Panc1 (cell line): ENCODE measurements around the gene UGT1A4. TPM values are rescaled to one million over a fixed set of nuclear protein-coding genes. Genes with fewer than 3 reads are reported as not detected.
A peak's percentile ranks its signal among the peaks of the same experiment; 100 is the strongest.

Experiments
- ATAC-seq: fragments of 200-7000 bp; cut with Tn5 transposase; 2 replicates; pipeline ENCODE4 v1.9.1; 2020; ENCODE audit warnings: mild to moderate bottlenecking, moderate library complexity
- BruUV-seq: library from RNA; stranded (reverse); fragments of 400-500 nt; replicated peaks from 2 replicates; lab custom pipeline; 2021; lab: Mats Ljungman, UMichigan
- CTCF ChIA-PET: fragments of 300-600 bp; sonication (Branson Sonifier 250); formaldehyde crosslinking; loops from one replicate; lab custom pipeline; 2022; ENCODE audit warnings: antibody characterized with exemption; lab: Charles Lee
- POLR2A ChIA-PET: fragments of 300-600 bp; sonication (Branson Sonifier 250); formaldehyde crosslinking; loops from one replicate; lab custom pipeline; 2022; ENCODE audit warnings: antibody characterized with exemption; lab: Charles Lee
- DNase-seq: peaks from one replicate; pipeline ENCODE4 v3.0.0-alpha.2; 2010; ENCODE audit warnings: low read depth, low spot score
- H3K27ac ChIP-seq: 2 replicates; pipeline ENCODE4 v1.5.1; 2011; ENCODE audit warnings: mild to moderate bottlenecking, low read length, inconsistent platforms
- H3K27me3 ChIP-seq: fragments of 200-500 bp; sonication (Bioruptor generic); 2 replicates; pipeline ENCODE4 v1.6.0; 2014; ENCODE audit warnings: low read length, inconsistent platforms; ENCODE audit not compliant: control insufficient read depth, insufficient read depth
- H3K36me3 ChIP-seq: fragments of 200-500 bp; sonication (Bioruptor generic); 2 replicates; pipeline ENCODE4 v1.5.1; 2014; ENCODE audit warnings: inconsistent platforms, mild to moderate bottlenecking, low read length, moderate library complexity; ENCODE audit not compliant: control insufficient read depth, insufficient read depth
- H3K4me1 ChIP-seq: 2 replicates; pipeline ENCODE4 v1.5.1; 2011; ENCODE audit warnings: inconsistent platforms, mild to moderate bottlenecking, low read length, moderate library complexity; ENCODE audit not compliant: control insufficient read depth, insufficient read depth
- H3K4me3 ChIP-seq, 2 experiments: 2 replicates each; pipeline ENCODE4 v1.5.1; 2011 to 2012; ENCODE audit warnings: low read depth in 2 of 2, low read length in 2 of 2, mild to moderate bottlenecking in 2 of 2, inconsistent platforms in 1 of 2, moderate library complexity in 1 of 2
- H3K9me3 ChIP-seq: fragments of 200-500 bp; sonication (Bioruptor generic); 2 replicates; pipeline ENCODE4 v1.5.1; 2014; ENCODE audit warnings: low read depth, mild to moderate bottlenecking, inconsistent platforms, low read length, moderate library complexity; ENCODE audit not compliant: control insufficient read depth, insufficient read depth
- POLR2AphosphoS5 ChIP-seq: IDR thresholded peaks from 2 replicates; pipeline ENCODE4 v1.6.1; 2012; ENCODE audit warnings: mild to moderate bottlenecking, low read depth, low read length, moderate library complexity
- SIN3A ChIP-seq: IDR thresholded peaks from 2 replicates; pipeline ENCODE4 v1.6.1; 2012; ENCODE audit warnings: low read depth, mild to moderate bottlenecking, low read length, moderate library complexity, borderline replicate concordance; ENCODE audit not compliant: insufficient read depth
- TCF7L2 ChIP-seq: IDR thresholded peaks from 2 replicates; pipeline ENCODE4 v1.6.1; 2011; ENCODE audit warnings: mild to moderate bottlenecking, low read depth, low read length, inconsistent platforms
- in situ Hi-C: cut with HindIII; loops from 2 replicates; pipeline ENCODE4 v1.10.0; 2016; ENCODE audit warnings: low sequenced_read_pairs, low pct_unique_long_range_greater_than_20kb
- intact Hi-C: fragments of 100-400 bp; cut with micrococcal nuclease; formaldehyde crosslinking; loops from one replicate; pipeline ENCODE4 v1.10.0; 2022; ENCODE audit not compliant: unreplicated experiment
- total RNA-seq: library from RNA; stranded (reverse); gene quantifications from one replicate; pipeline ENCODE4 v1.2.1, GENCODE V29; 2021; ENCODE audit not compliant: unreplicated experiment
- TF ChIP-seq, protein P1 (sequence below): fragments of 450-650 bp; IDR thresholded peaks from 2 replicates; pipeline ENCODE4 v1.5.1; 2017; ENCODE audit warnings: mild to moderate bottlenecking
- TF ChIP-seq, protein P2 (sequence below), 2 experiments: IDR thresholded peaks; 2 replicates each; pipeline ENCODE4 v1.6.1; 2011 to 2012; ENCODE audit warnings: low read depth in 2 of 2, control low read depth in 1 of 2, low read length in 1 of 2, mild to moderate bottlenecking in 1 of 2, moderate library complexity in 1 of 2; ENCODE audit not compliant: insufficient read depth in 1 of 2

The UGT1A4 gene
- total RNA-seq, 1 experiment from 2014 or later = not detected

DNA sequence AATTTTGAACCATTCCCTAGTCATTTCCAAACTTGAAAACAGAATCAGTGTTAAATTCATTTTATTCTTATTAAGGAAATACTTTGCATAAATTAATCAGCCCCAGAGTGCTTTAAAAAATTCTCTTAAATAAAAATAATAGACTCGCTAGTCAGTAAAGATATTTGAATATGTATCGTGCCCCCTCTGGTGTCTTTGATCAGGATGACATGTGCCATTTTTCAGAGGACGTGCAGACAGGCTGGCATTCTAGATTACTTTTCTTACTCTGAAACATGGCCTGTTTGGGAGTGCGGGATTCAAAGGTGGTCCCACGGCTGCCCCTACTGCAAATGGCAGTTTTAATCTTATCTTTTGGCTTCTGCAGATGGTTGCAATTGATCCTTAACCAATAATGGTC is 54.0 kb downstream of the UGT1A4 start:
- no peaks in the 10 kb centered on the region for H3K36me3 ChIP-seq
- DNase-seq (no peak), ATAC-seq (peak; percentile 78; the same call in 1 of the 2 replicates)
- TF ChIP-seq, protein P1, sequence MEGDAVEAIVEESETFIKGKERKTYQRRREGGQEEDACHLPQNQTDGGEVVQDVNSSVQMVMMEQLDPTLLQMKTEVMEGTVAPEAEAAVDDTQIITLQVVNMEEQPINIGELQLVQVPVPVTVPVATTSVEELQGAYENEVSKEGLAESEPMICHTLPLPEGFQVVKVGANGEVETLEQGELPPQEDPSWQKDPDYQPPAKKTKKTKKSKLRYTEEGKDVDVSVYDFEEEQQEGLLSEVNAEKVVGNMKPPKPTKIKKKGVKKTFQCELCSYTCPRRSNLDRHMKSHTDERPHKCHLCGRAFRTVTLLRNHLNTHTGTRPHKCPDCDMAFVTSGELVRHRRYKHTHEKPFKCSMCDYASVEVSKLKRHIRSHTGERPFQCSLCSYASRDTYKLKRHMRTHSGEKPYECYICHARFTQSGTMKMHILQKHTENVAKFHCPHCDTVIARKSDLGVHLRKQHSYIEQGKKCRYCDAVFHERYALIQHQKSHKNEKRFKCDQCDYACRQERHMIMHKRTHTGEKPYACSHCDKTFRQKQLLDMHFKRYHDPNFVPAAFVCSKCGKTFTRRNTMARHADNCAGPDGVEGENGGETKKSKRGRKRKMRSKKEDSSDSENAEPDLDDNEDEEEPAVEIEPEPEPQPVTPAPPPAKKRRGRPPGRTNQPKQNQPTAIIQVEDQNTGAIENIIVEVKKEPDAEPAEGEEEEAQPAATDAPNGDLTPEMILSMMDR = peak; percentile 54
- no peak for TF ChIP-seq SIN3A
- no peaks in the 10 kb centered on the region for H3K9me3 ChIP-seq
- in situ Hi-C loops = no loop called here
- no peak overlapping the region for H3K4me3 ChIP-seq
- no peak overlapping the region for H3K27ac ChIP-seq
- ChIA-PET CTCF (interaction anchor here (0.6 kb wide), 1 partner anchor 12 kb away, joined by 3 read pairs; no protein-coding TSS in a partner anchor), POLR2A (no interaction called here)
- BruUV-seq = no TSS peak
- H3K27me3 ChIP-seq = no peaks in the 10 kb centered on the region
- intact Hi-C loops = no loop called here
- no peaks in the 10 kb centered on the region for H3K4me1 ChIP-seq

DNA sequence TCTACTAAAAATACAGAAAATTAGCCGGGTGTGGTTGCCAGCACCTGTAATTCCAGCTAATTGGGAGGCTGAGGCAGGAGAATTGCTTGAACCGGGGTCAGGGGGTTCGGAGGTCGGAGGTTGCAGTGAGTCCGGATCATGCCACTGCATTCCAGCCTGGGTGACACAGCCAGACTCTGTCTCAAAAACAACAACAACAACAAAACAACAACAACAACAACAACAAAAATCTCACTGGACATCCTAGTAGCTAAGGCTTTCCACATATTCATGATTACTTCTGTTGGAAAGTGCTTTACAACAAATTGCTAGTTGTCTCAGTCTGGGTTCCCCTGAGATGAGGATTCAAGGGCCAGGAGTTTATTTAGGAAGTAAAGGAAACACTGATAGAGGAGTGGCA is 55.3 kb downstream of the UGT1A4 start:
- H3K9me3 ChIP-seq = no peaks in the 10 kb centered on the region
- H3K4me1 ChIP-seq = no peaks in the 10 kb centered on the region
- no peak for TF ChIP-seq TCF7L2
- TF ChIP-seq, protein P1 = no peak
- TF ChIP-seq, protein P2, sequence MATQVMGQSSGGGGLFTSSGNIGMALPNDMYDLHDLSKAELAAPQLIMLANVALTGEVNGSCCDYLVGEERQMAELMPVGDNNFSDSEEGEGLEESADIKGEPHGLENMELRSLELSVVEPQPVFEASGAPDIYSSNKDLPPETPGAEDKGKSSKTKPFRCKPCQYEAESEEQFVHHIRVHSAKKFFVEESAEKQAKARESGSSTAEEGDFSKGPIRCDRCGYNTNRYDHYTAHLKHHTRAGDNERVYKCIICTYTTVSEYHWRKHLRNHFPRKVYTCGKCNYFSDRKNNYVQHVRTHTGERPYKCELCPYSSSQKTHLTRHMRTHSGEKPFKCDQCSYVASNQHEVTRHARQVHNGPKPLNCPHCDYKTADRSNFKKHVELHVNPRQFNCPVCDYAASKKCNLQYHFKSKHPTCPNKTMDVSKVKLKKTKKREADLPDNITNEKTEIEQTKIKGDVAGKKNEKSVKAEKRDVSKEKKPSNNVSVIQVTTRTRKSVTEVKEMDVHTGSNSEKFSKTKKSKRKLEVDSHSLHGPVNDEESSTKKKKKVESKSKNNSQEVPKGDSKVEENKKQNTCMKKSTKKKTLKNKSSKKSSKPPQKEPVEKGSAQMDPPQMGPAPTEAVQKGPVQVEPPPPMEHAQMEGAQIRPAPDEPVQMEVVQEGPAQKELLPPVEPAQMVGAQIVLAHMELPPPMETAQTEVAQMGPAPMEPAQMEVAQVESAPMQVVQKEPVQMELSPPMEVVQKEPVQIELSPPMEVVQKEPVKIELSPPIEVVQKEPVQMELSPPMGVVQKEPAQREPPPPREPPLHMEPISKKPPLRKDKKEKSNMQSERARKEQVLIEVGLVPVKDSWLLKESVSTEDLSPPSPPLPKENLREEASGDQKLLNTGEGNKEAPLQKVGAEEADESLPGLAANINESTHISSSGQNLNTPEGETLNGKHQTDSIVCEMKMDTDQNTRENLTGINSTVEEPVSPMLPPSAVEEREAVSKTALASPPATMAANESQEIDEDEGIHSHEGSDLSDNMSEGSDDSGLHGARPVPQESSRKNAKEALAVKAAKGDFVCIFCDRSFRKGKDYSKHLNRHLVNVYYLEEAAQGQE (IDR thresholded peaks at IDR 0.05; ENCODE audit: insufficient read depth in 1 of 2, low read depth in 2 of 2, low read length in 1 of 2) = no peak
- TF ChIP-seq POLR2AphosphoS5 = no peak
- no peak for TF ChIP-seq SIN3A
- no peaks in the 10 kb centered on the region for H3K27me3 ChIP-seq
- no peak for DNase-seq
- in situ Hi-C loops (no loop called here), intact Hi-C loops (no loop called here)
- H3K36me3 ChIP-seq = no peaks in the 10 kb centered on the region
- no peak for ATAC-seq
- BruUV-seq = no TSS peak
- no peak overlapping the region for H3K4me3 ChIP-seq
- CTCF ChIA-PET = no interaction called here
- no peak overlapping the region for H3K27ac ChIP-seq
- POLR2A ChIA-PET = no interaction called here
